Omental fat pad (tissue), 4 donors: ENCODE measurements around the gene NLK. TPM values are rescaled to one million over a fixed set of nuclear protein-coding genes. Genes with fewer than 3 reads are reported as not detected.
"Not testable (repeated sequence)": the region's sequence is repeated elsewhere in the genome, so short reads cannot be mapped to it uniquely, and the experiment has no call there.

Source experiments
- ATAC-seq: fragments of 150-250 bp; one replicate; pipeline ENCODE4 v1.9.1; 2016; ENCODE audit warnings: mild to moderate bottlenecking, moderate library complexity; ENCODE audit not compliant: low FRiP score
- DNase-seq: peaks from one replicate; pipeline ENCODE4 v3.0.0-alpha.2; 2019; ENCODE audit warnings: low spot score
- CTCF ChIP-seq, 3 donors: fragments of 450-650 bp; IDR thresholded peaks; one replicate each; pipeline ENCODE4 v1.5.1; 2016 to 2017; ENCODE audit warnings: antibody characterized with exemption in 3 of 3, mild to moderate bottlenecking in 3 of 3, moderate library complexity in 2 of 3
- small RNA-seq: library from RNA; depleted of rRNA; stranded (forward); fragments of <200 nt; gene quantifications from one replicate; pipeline ENCODE3, GENCODE V24; 2016
- total RNA-seq, 4 donors: library from RNA; depleted of rRNA; stranded (reverse); fragments of >200 nt; gene quantifications; one replicate each; pipeline ENCODE4 v1.1.0, GENCODE V29; 2016

NLK gene
- total RNA-seq, 4 donors from 2014 or later: 15.9 to 32.5 (median 25.0) TPM

GRCh38 chr17:28238547-28239270 is 196.2 kb downstream of the NLK start:
- not testable (repeated sequence) for ATAC-seq, DNase-seq

GRCh38 chr17:28239271-28239624 is 196.8 kb downstream of the NLK start:
- ATAC-seq: no peak
- TF ChIP-seq CTCF (IDR thresholded peaks at IDR 0.05): no peak

GRCh38 chr17:28240688-28241340 is 198.3 kb downstream of the NLK start:
- DNase-seq (no peak), ATAC-seq (no peak)
- TF ChIP-seq CTCF (IDR thresholded peaks at IDR 0.05): no peak

More at GRCh38 chr17:28239271-28239624, 196.8 kb downstream of the NLK start:
- no peak for DNase-seq

GRCh38 chr17:28242791-28243190 is 200.3 kb downstream of the NLK start:
- no peak for ATAC-seq
- no peak for TF ChIP-seq CTCF (IDR thresholded peaks at IDR 0.05)
- DNase-seq: no peak

GRCh38 chr17:28243268-28243667 is 200.8 kb downstream of the NLK start:
- not testable (repeated sequence) for ATAC-seq, DNase-seq

GRCh38 chr17:28244446-28244845 is 202.0 kb downstream of the NLK start:
- no peak for DNase-seq
- ATAC-seq: no peak
- no peak for TF ChIP-seq CTCF (IDR thresholded peaks at IDR 0.05)

Small RNA genes lying within 50 kb of the gene (small RNA-seq; reads per million reads assigned to genes)
- not detected for gene RF00006
- not detected for gene RF00156
- gene RF00601: not detected
- gene RPS29P22: not detected

Other genes with a start within 250 kb of the NLK start
- under 1 TPM in 2 of 4 donors, not detected in 2; 0.12 to 0.19 TPM for gene NOS2, start 242.1 kb upstream of the NLK start, total RNA-seq
- gene LYRM9, start 149.3 kb upstream of the NLK start, total RNA-seq: 10 to 100 TPM; 10.4 to 24.0 (median 18.5) TPM